ENCODE measurements around the gene OSCAR.

OSCAR gene

GRCh38 chr19:54128441-54128725 lies 27.8 kb upstream of the OSCAR start:
- no peak overlapping the region for H3K23ac ChIP-seq (ENCODE audit: low read length in 2 of 2)
- H4K91ac ChIP-seq (ENCODE audit: low read length) = no peak overlapping the region
- no peak overlapping the region for H3K18ac ChIP-seq (ENCODE audit: low read depth in 1 of 2, low read length in 2 of 2)
- no peak overlapping the region for H4K8ac ChIP-seq (ENCODE audit: low read length)
- DNase-seq = no peak
- no peak overlapping the region for H3K27ac ChIP-seq (ENCODE audit: low read length, poor library complexity, severe bottlenecking)
- H2BK120ac ChIP-seq (ENCODE audit: low read depth, low read length) = no peak overlapping the region
- no peak overlapping the region for H2BK15ac ChIP-seq (ENCODE audit: low read depth, poor library complexity, severe bottlenecking)
- H3K9me3 ChIP-seq (ENCODE audit: control insufficient read depth, low read length) = no peaks in the 10 kb centered on the region
- no peak overlapping the region for H2BK12ac ChIP-seq (ENCODE audit: low read length in 2 of 2)
- H3K4me1 ChIP-seq (ENCODE audit: control insufficient read depth, insufficient read depth, low read depth, low read length) = no peaks in the 10 kb centered on the region
- peaks cover 2% of the 10 kb centered on the region for H3K79me1 ChIP-seq (replicated peaks; ENCODE audit: low read length, poor library complexity, severe bottlenecking)
- no peak overlapping the region for H2BK5ac ChIP-seq (ENCODE audit: low read depth, low read length, poor library complexity, severe bottlenecking)
- H3K27me3 ChIP-seq (ENCODE audit: control insufficient read depth in 1 of 2, insufficient read depth in 1 of 2, low read length in 2 of 2) = no peaks in the 10 kb centered on the region
- no peak overlapping the region for H3K4me3 ChIP-seq (ENCODE audit: insufficient read depth in 1 of 2, low read depth in 1 of 2, low read length in 2 of 2)
- H3K36me3 ChIP-seq (ENCODE audit: control insufficient read depth in 1 of 2, insufficient read depth in 2 of 2, low read depth in 1 of 2, low read length in 2 of 2) = peaks cover 70 to 84% of the 10 kb centered on the region in 2 experiments
- H3K9ac ChIP-seq (ENCODE audit: low read length) = no peak overlapping the region
- H3K4ac ChIP-seq (ENCODE audit: low read depth in 1 of 2, low read length in 2 of 2) = no peak overlapping the region
- no peak overlapping the region for H2AK5ac ChIP-seq (ENCODE audit: low read length, severe bottlenecking)
- H3K4me2 ChIP-seq (ENCODE audit: low read length, poor library complexity, severe bottlenecking) = no peak overlapping the region
- 97% methylated on average over 20 of the region's 20 CpGs for WGBS
- no peak overlapping the region for H2AFZ ChIP-seq (ENCODE audit: low read depth, low read length)
- no peak overlapping the region for H3K14ac ChIP-seq (ENCODE audit: low read length in 2 of 2)

GRCh38 chr19:54127688-54128440 lies 27.3 kb upstream of the OSCAR start:
- H2BK5ac ChIP-seq (ENCODE audit: low read depth, low read length, poor library complexity, severe bottlenecking) = no peak overlapping the region
- no peak overlapping the region for H2BK12ac ChIP-seq (ENCODE audit: low read length in 2 of 2)
- H3K4me2 ChIP-seq (ENCODE audit: low read length, poor library complexity, severe bottlenecking) = no peak overlapping the region
- H2BK15ac ChIP-seq (ENCODE audit: low read depth, poor library complexity, severe bottlenecking) = no peak overlapping the region
- H4K8ac ChIP-seq (ENCODE audit: low read length) = no peak overlapping the region
- H3K23ac ChIP-seq (ENCODE audit: low read length in 2 of 2) = no peak overlapping the region
- H3K4me1 ChIP-seq (ENCODE audit: control insufficient read depth, insufficient read depth, low read depth, low read length) = no peaks in the 10 kb centered on the region
- no peak overlapping the region for H4K91ac ChIP-seq (ENCODE audit: low read length)
- H3K9ac ChIP-seq (ENCODE audit: low read length) = no peak overlapping the region
- no peak overlapping the region for H3K4ac ChIP-seq (ENCODE audit: low read depth in 1 of 2, low read length in 2 of 2)
- H2AK5ac ChIP-seq (ENCODE audit: low read length, severe bottlenecking) = no peak overlapping the region
- H3K18ac ChIP-seq (ENCODE audit: low read depth in 1 of 2, low read length in 2 of 2) = no peak overlapping the region
- H3K36me3 ChIP-seq (ENCODE audit: control insufficient read depth in 1 of 2, insufficient read depth in 2 of 2, low read depth in 1 of 2, low read length in 2 of 2) = peaks cover 75 to 87% of the 10 kb centered on the region in 2 experiments
- H3K4me3 ChIP-seq (ENCODE audit: insufficient read depth in 1 of 2, low read depth in 1 of 2, low read length in 2 of 2) = no peak overlapping the region
- H3K9me3 ChIP-seq (ENCODE audit: control insufficient read depth, low read length) = no peaks in the 10 kb centered on the region
- H3K14ac ChIP-seq (ENCODE audit: low read length in 2 of 2) = no peak overlapping the region
- H3K27me3 ChIP-seq (ENCODE audit: control insufficient read depth in 1 of 2, insufficient read depth in 1 of 2, low read length in 2 of 2) = no peaks in the 10 kb centered on the region
- 94% methylated on average over 37 of the region's 44 CpGs for WGBS
- no peak overlapping the region for H2BK120ac ChIP-seq (ENCODE audit: low read depth, low read length)
- H3K27ac ChIP-seq (ENCODE audit: low read length, poor library complexity, severe bottlenecking) = no peak overlapping the region
- no peak for DNase-seq
- peaks cover 6% of the 10 kb centered on the region for H3K79me1 ChIP-seq (replicated peaks; ENCODE audit: low read length, poor library complexity, severe bottlenecking)
- no peak overlapping the region for H2AFZ ChIP-seq (ENCODE audit: low read depth, low read length)

- no peaks in the 10 kb centered on the region for H3K27me3 ChIP-seq (ENCODE audit: control insufficient read depth in 1 of 2, insufficient read depth in 1 of 2, low read length in 2 of 2)
- H3K79me1 ChIP-seq (replicated peaks; ENCODE audit: low read length, poor library complexity, severe bottlenecking) = peaks cover 12% of the 10 kb centered on the region
- no peak overlapping the region for H2AK5ac ChIP-seq (ENCODE audit: low read length, severe bottlenecking)
- no peak overlapping the region for H2BK5ac ChIP-seq (ENCODE audit: low read depth, low read length, poor library complexity, severe bottlenecking)
- peaks cover 81 to 96% of the 10 kb centered on the region in 2 experiments for H3K36me3 ChIP-seq (ENCODE audit: control insufficient read depth in 1 of 2, insufficient read depth in 2 of 2, low read depth in 1 of 2, low read length in 2 of 2)
- no peak overlapping the region for H4K91ac ChIP-seq (ENCODE audit: low read length)
- H2BK12ac ChIP-seq (ENCODE audit: low read length in 2 of 2) = no peak overlapping the region
- no peak overlapping the region for H3K4me2 ChIP-seq (ENCODE audit: low read length, poor library complexity, severe bottlenecking)
- no peak overlapping the region for H3K14ac ChIP-seq (ENCODE audit: low read length in 2 of 2)
- H3K9me3 ChIP-seq (ENCODE audit: control insufficient read depth, low read length) = no peaks in the 10 kb centered on the region
- no peak overlapping the region for H3K27ac ChIP-seq (ENCODE audit: low read length, poor library complexity, severe bottlenecking)
- no peak overlapping the region for H3K23ac ChIP-seq (ENCODE audit: low read length in 2 of 2)
- no peak overlapping the region for H2BK120ac ChIP-seq (ENCODE audit: low read depth, low read length)
- no peak overlapping the region for H3K18ac ChIP-seq (ENCODE audit: low read depth in 1 of 2, low read length in 2 of 2)
- no peak overlapping the region for H2AFZ ChIP-seq (ENCODE audit: low read depth, low read length)
- DNase-seq = no peak
- H3K4ac ChIP-seq (ENCODE audit: low read depth in 1 of 2, low read length in 2 of 2) = no peak overlapping the region
- H4K8ac ChIP-seq (ENCODE audit: low read length) = no peak overlapping the region
- no peak overlapping the region for H3K4me3 ChIP-seq (ENCODE audit: insufficient read depth in 1 of 2, low read depth in 1 of 2, low read length in 2 of 2)
- WGBS = 96% methylated on average over 9 of the region's 9 CpGs
- no peak overlapping the region for H2BK15ac ChIP-seq (ENCODE audit: low read depth, poor library complexity, severe bottlenecking)
- no peaks in the 10 kb centered on the region for H3K4me1 ChIP-seq (ENCODE audit: control insufficient read depth, insufficient read depth, low read depth, low read length)
- H3K9ac ChIP-seq (ENCODE audit: low read length) = no peak overlapping the region
Observed at GRCh38 chr19:54125713-54126112, 25.1 kb upstream of the OSCAR start.

- Histone ChIP-seq H3K9ac (ENCODE audit: low read length) (no peak overlapping the region), H2BK15ac (ENCODE audit: low read depth, poor library complexity, severe bottlenecking) (no peak overlapping the region), H3K27ac (ENCODE audit: low read length, poor library complexity, severe bottlenecking) (no peak overlapping the region), H4K91ac (ENCODE audit: low read length) (no peak overlapping the region), H4K8ac (ENCODE audit: low read length) (no peak overlapping the region), H3K4me1 (ENCODE audit: control insufficient read depth, insufficient read depth, low read depth, low read length) (no peaks in the 10 kb centered on the region), H3K23ac (ENCODE audit: low read length in 2 of 2) (no peak overlapping the region), H2BK5ac (ENCODE audit: low read depth, low read length, poor library complexity, severe bottlenecking) (no peak overlapping the region), H3K79me1 (replicated peaks; ENCODE audit: low read length, poor library complexity, severe bottlenecking) (peaks cover 22% of the 10 kb centered on the region), H3K18ac (ENCODE audit: low read depth in 1 of 2, low read length in 2 of 2) (no peak overlapping the region), H3K4me2 (ENCODE audit: low read length, poor library complexity, severe bottlenecking) (no peak overlapping the region), H3K4me3 (ENCODE audit: insufficient read depth in 1 of 2, low read depth in 1 of 2, low read length in 2 of 2) (no peak overlapping the region), H3K14ac (ENCODE audit: low read length in 2 of 2) (no peak overlapping the region), H2AK5ac (ENCODE audit: low read length, severe bottlenecking) (no peak overlapping the region), H2BK120ac (ENCODE audit: low read depth, low read length) (no peak overlapping the region), H3K4ac (ENCODE audit: low read depth in 1 of 2, low read length in 2 of 2) (no peak overlapping the region), H3K9me3 (ENCODE audit: control insufficient read depth, low read length) (no peaks in the 10 kb centered on the region), H2BK12ac (ENCODE audit: low read length in 2 of 2) (no peak overlapping the region), H3K27me3 (ENCODE audit: control insufficient read depth in 1 of 2, insufficient read depth in 1 of 2, low read length in 2 of 2) (no peaks in the 10 kb centered on the region), H3K36me3 (ENCODE audit: control insufficient read depth in 1 of 2, insufficient read depth in 2 of 2, low read depth in 1 of 2, low read length in 2 of 2) (peaks cover 86 to 100% of the 10 kb centered on the region in 2 experiments), H2AFZ (ENCODE audit: low read depth, low read length) (no peak overlapping the region)
- WGBS = 98% methylated on average over 19 of the region's 19 CpGs
- no peak for DNase-seq
Observed at GRCh38 chr19:54124393-54124792, 23.8 kb upstream of the OSCAR start.

Measured in mesenchymal stem cell (in vitro differentiated cells and primary cell).